Measurements from ENCODE around the gene IGFBP1. TPM values are rescaled to one million over a fixed set of nuclear protein-coding genes. Genes with fewer than 3 reads are reported as not detected.

Gene IGFBP1
- total RNA-seq, 1 donor from 2014 or later: 3.0 TPM

DNA sequence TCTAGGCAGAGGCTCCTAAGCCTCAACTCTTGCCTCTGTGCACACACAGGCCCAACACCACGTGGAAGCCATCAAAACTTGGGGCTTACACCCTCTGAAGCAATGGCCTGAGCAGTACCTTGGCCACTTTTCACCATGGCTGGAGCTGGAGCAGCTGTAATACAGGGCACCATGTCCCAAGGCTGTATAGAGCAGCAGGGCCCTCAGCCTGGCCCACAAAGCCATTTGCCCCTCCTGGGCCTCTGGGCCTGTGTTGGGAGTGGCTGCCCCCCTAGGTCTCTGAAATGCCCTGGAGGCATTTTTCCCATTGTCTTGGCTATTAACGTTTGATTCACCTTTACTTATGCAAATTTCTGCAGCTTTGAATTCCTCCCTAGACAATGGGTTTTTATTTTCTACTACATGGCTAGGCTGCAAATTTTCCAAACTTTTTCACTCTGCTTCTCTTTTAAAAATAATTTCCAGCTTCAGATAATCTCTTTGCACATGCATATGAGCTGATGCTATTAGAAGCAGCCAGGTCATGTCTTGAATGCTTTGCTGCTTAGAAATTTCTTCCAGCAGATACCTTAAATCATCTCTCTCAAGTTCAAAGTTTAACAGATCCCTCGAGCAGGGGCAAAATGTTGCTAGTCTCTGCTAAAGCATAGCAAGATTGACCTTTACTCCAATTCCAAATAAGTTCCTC, 9.7 kb upstream of the IGFBP1 start:
- H3K36me3 Mint-ChIP-seq (ENCODE audit: low read depth, unreplicated experiment): peaks cover 9% of the 10 kb centered on the region
- no peaks in the 10 kb centered on the region for H3K4me1 Mint-ChIP-seq (ENCODE audit: unreplicated experiment)
- no peaks in the 10 kb centered on the region for H3K27me3 Mint-ChIP-seq (ENCODE audit: unreplicated experiment)
- no peak for DNase-seq (ENCODE audit: low spot score)
- TF ChIP-seq, protein P1, sequence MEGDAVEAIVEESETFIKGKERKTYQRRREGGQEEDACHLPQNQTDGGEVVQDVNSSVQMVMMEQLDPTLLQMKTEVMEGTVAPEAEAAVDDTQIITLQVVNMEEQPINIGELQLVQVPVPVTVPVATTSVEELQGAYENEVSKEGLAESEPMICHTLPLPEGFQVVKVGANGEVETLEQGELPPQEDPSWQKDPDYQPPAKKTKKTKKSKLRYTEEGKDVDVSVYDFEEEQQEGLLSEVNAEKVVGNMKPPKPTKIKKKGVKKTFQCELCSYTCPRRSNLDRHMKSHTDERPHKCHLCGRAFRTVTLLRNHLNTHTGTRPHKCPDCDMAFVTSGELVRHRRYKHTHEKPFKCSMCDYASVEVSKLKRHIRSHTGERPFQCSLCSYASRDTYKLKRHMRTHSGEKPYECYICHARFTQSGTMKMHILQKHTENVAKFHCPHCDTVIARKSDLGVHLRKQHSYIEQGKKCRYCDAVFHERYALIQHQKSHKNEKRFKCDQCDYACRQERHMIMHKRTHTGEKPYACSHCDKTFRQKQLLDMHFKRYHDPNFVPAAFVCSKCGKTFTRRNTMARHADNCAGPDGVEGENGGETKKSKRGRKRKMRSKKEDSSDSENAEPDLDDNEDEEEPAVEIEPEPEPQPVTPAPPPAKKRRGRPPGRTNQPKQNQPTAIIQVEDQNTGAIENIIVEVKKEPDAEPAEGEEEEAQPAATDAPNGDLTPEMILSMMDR (IDR thresholded peaks at IDR 0.05; ENCODE audit: unreplicated experiment): no peak
- H3K9me3 Mint-ChIP-seq (ENCODE audit: unreplicated experiment): peaks cover 8% of the 10 kb centered on the region
- H3K4me3 Mint-ChIP-seq (ENCODE audit: unreplicated experiment): no peak overlapping the region
- no peak overlapping the region for H3K27ac Mint-ChIP-seq (ENCODE audit: unreplicated experiment)

- Mint-ChIP-seq H3K4me1 (ENCODE audit: unreplicated experiment) (peaks cover 2% of the 10 kb centered on the region), H3K9me3 (ENCODE audit: unreplicated experiment) (peaks cover 8% of the 10 kb centered on the region), H3K27me3 (ENCODE audit: unreplicated experiment) (peaks cover 3% of the 10 kb centered on the region), H3K27ac (ENCODE audit: unreplicated experiment) (no peak overlapping the region), H3K36me3 (ENCODE audit: low read depth, unreplicated experiment) (peaks cover 9% of the 10 kb centered on the region), H3K4me3 (ENCODE audit: unreplicated experiment) (no peak overlapping the region)
- TF ChIP-seq, protein P1 (IDR thresholded peaks at IDR 0.05; ENCODE audit: unreplicated experiment): no peak
- DNase-seq (ENCODE audit: low spot score): no peak
Observed at GRCh38 chr7:45880433-45880860, 7.8 kb upstream of the IGFBP1 start.

GRCh38 chr7:45881280-45881758, 7.0 kb upstream of the IGFBP1 start:
- TF ChIP-seq, protein P1 (IDR thresholded peaks at IDR 0.05; ENCODE audit: unreplicated experiment): no peak
- DNase-seq (ENCODE audit: low spot score): no peak

GRCh38 chr7:45881759-45882464, 6.4 kb upstream of the IGFBP1 start:
- no peak overlapping the region for H3K27ac Mint-ChIP-seq (ENCODE audit: unreplicated experiment)
- peaks cover 9% of the 10 kb centered on the region for H3K36me3 Mint-ChIP-seq (ENCODE audit: low read depth, unreplicated experiment)
- DNase-seq (ENCODE audit: low spot score): no peak
- TF ChIP-seq, protein P1 (IDR thresholded peaks at IDR 0.05; ENCODE audit: unreplicated experiment): no peak
- peaks cover 8% of the 10 kb centered on the region for H3K9me3 Mint-ChIP-seq (ENCODE audit: unreplicated experiment)
- peaks cover 5% of the 10 kb centered on the region for H3K27me3 Mint-ChIP-seq (ENCODE audit: unreplicated experiment)
- H3K4me3 Mint-ChIP-seq (ENCODE audit: unreplicated experiment): no peak overlapping the region
- peaks cover 11% of the 10 kb centered on the region for H3K4me1 Mint-ChIP-seq (ENCODE audit: unreplicated experiment)

More at GRCh38 chr7:45881280-45881758, 7.0 kb upstream of the IGFBP1 start:
- no peak overlapping the region for H3K27ac Mint-ChIP-seq (ENCODE audit: unreplicated experiment)
- H3K27me3 Mint-ChIP-seq (ENCODE audit: unreplicated experiment): peaks cover 5% of the 10 kb centered on the region
- peaks cover 9% of the 10 kb centered on the region for H3K36me3 Mint-ChIP-seq (ENCODE audit: low read depth, unreplicated experiment)
- H3K4me1 Mint-ChIP-seq (ENCODE audit: unreplicated experiment): peaks cover 8% of the 10 kb centered on the region
- H3K9me3 Mint-ChIP-seq (ENCODE audit: unreplicated experiment): peaks cover 8% of the 10 kb centered on the region
- H3K4me3 Mint-ChIP-seq (ENCODE audit: unreplicated experiment): no peak overlapping the region

DNA sequence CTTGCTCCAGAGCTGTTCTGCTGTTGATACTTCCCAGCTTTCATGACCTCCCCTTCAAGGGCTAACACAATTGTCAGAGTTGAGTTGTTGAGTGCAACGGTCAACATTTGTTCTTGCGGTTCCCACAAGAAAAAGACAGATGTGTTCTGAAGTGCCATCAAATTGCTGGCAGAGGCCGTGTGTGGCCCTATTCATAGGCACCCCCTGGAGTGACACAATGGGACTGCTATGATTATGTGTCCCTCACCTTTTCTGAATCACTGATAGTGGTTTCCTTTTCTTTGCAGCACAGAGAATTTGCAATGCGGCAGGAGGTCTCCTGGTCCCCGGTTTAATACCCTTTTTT, 5.8 kb upstream of the IGFBP1 start:
- Mint-ChIP-seq H3K27ac (ENCODE audit: unreplicated experiment) (no peak overlapping the region), H3K36me3 (ENCODE audit: low read depth, unreplicated experiment) (peaks cover 9% of the 10 kb centered on the region), H3K4me1 (ENCODE audit: unreplicated experiment) (peaks cover 14% of the 10 kb centered on the region), H3K4me3 (ENCODE audit: unreplicated experiment) (no peak overlapping the region), H3K9me3 (ENCODE audit: unreplicated experiment) (peaks cover 5% of the 10 kb centered on the region), H3K27me3 (ENCODE audit: unreplicated experiment) (peaks cover 5% of the 10 kb centered on the region)
- DNase-seq (ENCODE audit: low spot score): no peak
- TF ChIP-seq, protein P1 (IDR thresholded peaks at IDR 0.05; ENCODE audit: unreplicated experiment): no peak

Data from endothelial cell (in vitro differentiated cells).